ENCODE measurements around the gene ZBTB46. TPM values are rescaled to one million over a fixed set of nuclear protein-coding genes. Genes with fewer than 3 reads are reported as not detected.

Gene ZBTB46
- total and polyA plus RNA-seq, 10 of the 15 experiments (the other 5 are each of a cell fraction or from before 2014, with no cell fraction given), result 0.15 to 0.92 (median 0.34) TPM

DNA sequence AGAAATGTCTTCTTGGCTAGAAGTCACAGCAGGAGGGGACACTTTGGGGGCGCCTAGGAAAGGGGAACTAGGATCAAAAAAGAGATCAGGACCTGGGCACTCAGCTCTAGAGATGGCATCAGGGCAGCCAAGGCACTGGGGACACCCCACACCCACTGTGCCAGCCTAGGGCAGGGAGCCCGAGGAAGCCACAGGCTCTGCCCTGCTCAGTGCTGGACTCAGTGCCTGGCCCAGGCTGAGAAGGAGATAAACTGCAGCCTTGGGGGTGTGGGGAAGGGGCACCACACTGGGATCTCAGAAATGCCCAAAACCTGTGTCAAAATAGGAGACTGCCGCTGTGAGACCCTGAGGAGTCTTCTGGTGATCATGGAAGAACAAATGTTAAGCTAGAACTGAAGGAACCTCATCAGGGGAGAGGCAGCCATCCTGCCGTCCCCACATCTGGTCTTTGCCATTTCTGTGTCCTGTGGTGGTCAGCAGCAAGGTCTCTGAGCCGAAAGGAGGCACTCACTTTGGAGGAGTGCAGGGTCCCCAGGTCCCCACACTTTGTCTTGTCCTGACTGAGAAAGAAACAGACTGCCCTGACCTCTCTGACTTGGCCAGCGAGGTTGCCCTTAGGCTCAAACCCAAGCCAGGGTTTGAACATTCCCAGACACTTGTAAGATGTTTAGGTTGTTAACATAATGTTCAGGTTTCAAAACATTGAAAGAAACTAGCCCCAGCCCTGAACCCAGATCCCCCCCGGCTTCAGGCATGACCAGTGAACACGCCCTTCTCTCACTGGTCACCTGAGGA is 125.6 kb downstream of the ZBTB46 start:
- Histone ChIP-seq H2AFZ (ENCODE audit: control insufficient read depth, low read depth, low read length) (no peak overlapping the region), H3K27me3 (replicated peaks in 1 of 2; ENCODE audit: control insufficient read depth in 2 of 2, insufficient read depth in 2 of 2, low read length in 1 of 2) (no peaks in the 10 kb centered on the region), H3K27ac (ENCODE audit: control insufficient read depth, insufficient read depth) (no peak overlapping the region), H3K79me2 (ENCODE audit: control insufficient read depth, insufficient read depth, low read length) (peaks cover 39% of the 10 kb centered on the region), H3K36me3 (ENCODE audit: control insufficient read depth in 2 of 2, insufficient read depth in 2 of 2, low read length in 1 of 2) (peaks cover 5 to 12% of the 10 kb centered on the region in 2 experiments), H4K20me1 (ENCODE audit: control insufficient read depth, insufficient read depth) (no peaks in the 10 kb centered on the region), H3K4me2 (ENCODE audit: control insufficient read depth, insufficient read depth) (peak overlapping the region; percentile 87; the same call in 1 of the 2 replicates), H3K9ac (ENCODE audit: control insufficient read depth, insufficient read depth, low read length) (no peak overlapping the region), H3K4me3 (no peak overlapping the region), H3K9me3 (replicated peaks; ENCODE audit: control insufficient read depth, insufficient read depth, low read length) (no peaks in the 10 kb centered on the region), H3K4me1 (ENCODE audit: control insufficient read depth, insufficient read depth, low read length) (peaks cover 12% of the 10 kb centered on the region)
- FAIRE-seq (no peak), DNase-seq (ENCODE audit: low read depth, low spot score) (no peak), ATAC-seq (no peak)
- in situ Hi-C loops (cut with MboI) (loop anchor here (5.0 kb wide), 1 partner anchor 152 kb away; no protein-coding TSS in a partner anchor), intact Hi-C loops (cut with micrococcal nuclease; ENCODE audit: unreplicated experiment) (loop anchor here (2.0 kb wide), 4 partner anchors 31 to 251 kb away; partner anchors contain the start of genes LIME1, TPD52L2 and UCKL1)
- 69% methylated on average over 8 of the region's 8 CpGs for WGBS (ENCODE audit: insufficient coverage, insufficient replicate concordance, low lambda C conversion rate, missing lambda C conversion rate)
- ChIA-PET SMC1A (ENCODE audit: uncharacterized antibody, unreplicated experiment) (interaction anchor here (0.8 to 1.0 kb wide), 3 partner anchors 31 to 167 kb away, joined by 3 to 4 read pairs (median 3); partner anchors contain the start of gene LIME1), POLR2A (interaction anchor here (1.5 kb wide), 1 partner anchor 31 kb away, joined by 6 read pairs; the partner anchor contains the start of gene LIME1), RAD21 (ENCODE audit: unreplicated experiment) (interaction anchor here (1.2 kb wide), 1 partner anchor 31 kb away, joined by 3 read pairs; the partner anchor contains the start of gene LIME1), CTCF (interaction anchor here (0.6 to 3.1 kb wide), 6 partner anchors 49 to 159 kb away, joined by 3 to 26 read pairs (median 4); partner anchors contain the start of gene TPD52L2)
- TF ChIP-seq, protein P1, sequence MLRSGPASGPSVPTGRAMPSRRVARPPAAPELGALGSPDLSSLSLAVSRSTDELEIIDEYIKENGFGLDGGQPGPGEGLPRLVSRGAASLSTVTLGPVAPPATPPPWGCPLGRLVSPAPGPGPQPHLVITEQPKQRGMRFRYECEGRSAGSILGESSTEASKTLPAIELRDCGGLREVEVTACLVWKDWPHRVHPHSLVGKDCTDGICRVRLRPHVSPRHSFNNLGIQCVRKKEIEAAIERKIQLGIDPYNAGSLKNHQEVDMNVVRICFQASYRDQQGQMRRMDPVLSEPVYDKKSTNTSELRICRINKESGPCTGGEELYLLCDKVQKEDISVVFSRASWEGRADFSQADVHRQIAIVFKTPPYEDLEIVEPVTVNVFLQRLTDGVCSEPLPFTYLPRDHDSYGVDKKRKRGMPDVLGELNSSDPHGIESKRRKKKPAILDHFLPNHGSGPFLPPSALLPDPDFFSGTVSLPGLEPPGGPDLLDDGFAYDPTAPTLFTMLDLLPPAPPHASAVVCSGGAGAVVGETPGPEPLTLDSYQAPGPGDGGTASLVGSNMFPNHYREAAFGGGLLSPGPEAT (IDR thresholded peaks at IDR 0.05; ENCODE audit: low read depth), result no peak
- TF ChIP-seq CHD2 (IDR thresholded peaks at IDR 0.05; ENCODE audit: borderline replicate concordance, low read depth, low read length) (no peak), JUNB (IDR thresholded peaks at IDR 0.05) (no peak), YBX1 (IDR thresholded peaks at IDR 0.05) (no peak), POLR2A (IDR thresholded peaks at IDR 0.05; ENCODE audit: low read depth, low read length) (0 out of 2 replicates have a peak, but pooled peaks have one; percentile 1)
- TF ChIP-seq, protein P2, sequence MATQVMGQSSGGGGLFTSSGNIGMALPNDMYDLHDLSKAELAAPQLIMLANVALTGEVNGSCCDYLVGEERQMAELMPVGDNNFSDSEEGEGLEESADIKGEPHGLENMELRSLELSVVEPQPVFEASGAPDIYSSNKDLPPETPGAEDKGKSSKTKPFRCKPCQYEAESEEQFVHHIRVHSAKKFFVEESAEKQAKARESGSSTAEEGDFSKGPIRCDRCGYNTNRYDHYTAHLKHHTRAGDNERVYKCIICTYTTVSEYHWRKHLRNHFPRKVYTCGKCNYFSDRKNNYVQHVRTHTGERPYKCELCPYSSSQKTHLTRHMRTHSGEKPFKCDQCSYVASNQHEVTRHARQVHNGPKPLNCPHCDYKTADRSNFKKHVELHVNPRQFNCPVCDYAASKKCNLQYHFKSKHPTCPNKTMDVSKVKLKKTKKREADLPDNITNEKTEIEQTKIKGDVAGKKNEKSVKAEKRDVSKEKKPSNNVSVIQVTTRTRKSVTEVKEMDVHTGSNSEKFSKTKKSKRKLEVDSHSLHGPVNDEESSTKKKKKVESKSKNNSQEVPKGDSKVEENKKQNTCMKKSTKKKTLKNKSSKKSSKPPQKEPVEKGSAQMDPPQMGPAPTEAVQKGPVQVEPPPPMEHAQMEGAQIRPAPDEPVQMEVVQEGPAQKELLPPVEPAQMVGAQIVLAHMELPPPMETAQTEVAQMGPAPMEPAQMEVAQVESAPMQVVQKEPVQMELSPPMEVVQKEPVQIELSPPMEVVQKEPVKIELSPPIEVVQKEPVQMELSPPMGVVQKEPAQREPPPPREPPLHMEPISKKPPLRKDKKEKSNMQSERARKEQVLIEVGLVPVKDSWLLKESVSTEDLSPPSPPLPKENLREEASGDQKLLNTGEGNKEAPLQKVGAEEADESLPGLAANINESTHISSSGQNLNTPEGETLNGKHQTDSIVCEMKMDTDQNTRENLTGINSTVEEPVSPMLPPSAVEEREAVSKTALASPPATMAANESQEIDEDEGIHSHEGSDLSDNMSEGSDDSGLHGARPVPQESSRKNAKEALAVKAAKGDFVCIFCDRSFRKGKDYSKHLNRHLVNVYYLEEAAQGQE (IDR thresholded peaks at IDR 0.05; ENCODE audit: low read depth, low read length), result no peak
- TF ChIP-seq, protein P3, sequence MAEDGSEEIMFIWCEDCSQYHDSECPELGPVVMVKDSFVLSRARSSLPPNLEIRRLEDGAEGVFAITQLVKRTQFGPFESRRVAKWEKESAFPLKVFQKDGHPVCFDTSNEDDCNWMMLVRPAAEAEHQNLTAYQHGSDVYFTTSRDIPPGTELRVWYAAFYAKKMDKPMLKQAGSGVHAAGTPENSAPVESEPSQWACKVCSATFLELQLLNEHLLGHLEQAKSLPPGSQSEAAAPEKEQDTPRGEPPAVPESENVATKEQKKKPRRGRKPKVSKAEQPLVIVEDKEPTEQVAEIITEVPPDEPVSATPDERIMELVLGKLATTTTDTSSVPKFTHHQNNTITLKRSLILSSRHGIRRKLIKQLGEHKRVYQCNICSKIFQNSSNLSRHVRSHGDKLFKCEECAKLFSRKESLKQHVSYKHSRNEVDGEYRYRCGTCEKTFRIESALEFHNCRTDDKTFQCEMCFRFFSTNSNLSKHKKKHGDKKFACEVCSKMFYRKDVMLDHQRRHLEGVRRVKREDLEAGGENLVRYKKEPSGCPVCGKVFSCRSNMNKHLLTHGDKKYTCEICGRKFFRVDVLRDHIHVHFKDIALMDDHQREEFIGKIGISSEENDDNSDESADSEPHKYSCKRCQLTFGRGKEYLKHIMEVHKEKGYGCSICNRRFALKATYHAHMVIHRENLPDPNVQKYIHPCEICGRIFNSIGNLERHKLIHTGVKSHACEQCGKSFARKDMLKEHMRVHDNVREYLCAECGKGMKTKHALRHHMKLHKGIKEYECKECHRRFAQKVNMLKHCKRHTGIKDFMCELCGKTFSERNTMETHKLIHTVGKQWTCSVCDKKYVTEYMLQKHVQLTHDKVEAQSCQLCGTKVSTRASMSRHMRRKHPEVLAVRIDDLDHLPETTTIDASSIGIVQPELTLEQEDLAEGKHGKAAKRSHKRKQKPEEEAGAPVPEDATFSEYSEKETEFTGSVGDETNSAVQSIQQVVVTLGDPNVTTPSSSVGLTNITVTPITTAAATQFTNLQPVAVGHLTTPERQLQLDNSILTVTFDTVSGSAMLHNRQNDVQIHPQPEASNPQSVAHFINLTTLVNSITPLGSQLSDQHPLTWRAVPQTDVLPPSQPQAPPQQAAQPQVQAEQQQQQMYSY (CRISPR knock-in tag; IDR thresholded peaks at IDR 0.05), result no peak
- BruUV-seq (replicated peaks), result no TSS peak

Measured in GM12878 (cell line).